ENCODE results near the gene TIGAR.
A peak's percentile ranks its signal among the peaks of the same experiment; 100 is the strongest.

TIGAR gene, protein sequence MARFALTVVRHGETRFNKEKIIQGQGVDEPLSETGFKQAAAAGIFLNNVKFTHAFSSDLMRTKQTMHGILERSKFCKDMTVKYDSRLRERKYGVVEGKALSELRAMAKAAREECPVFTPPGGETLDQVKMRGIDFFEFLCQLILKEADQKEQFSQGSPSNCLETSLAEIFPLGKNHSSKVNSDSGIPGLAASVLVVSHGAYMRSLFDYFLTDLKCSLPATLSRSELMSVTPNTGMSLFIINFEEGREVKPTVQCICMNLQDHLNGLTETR

DNA sequence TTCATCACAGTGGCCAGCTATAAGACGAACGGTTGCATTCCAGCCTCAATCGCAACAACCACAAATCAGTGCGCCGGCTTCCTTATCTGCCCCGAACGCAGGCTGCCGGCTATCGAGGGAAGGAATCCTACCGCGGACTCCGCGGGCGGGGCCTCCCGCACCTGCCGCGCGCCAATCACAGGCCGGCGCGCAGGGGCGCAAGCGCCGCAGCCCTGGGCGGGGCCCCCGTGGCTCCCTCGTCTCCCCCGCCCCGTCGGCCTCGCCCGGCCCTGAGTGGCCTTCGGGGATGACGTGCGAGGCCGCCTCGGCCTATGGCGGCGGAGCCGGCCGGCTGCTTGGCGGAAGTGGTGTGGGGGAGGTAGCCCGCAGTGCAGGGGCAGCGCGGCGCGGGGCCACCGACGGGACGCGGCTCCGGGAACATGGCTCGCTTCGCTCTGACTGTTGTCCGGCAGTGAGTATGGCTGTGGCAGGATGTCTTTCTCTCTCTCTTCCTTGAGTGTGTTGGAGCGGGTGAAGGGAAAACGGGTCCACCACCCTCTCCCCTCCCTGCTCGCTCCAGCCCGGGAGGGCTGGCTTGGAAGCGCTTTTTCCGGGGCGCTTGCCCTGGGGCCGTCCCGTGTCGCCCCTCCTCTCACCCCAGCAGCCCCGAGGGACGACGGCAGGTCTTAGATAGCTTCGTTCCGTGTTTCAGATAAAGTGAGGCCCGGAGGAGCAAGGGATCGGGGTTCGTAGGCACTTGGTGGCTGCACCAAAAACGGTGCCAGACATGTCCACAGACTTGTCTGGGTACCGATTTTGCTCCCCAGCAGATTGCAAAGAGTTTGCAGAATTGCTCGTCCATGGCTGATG is at the start of gene TIGAR:
Gene TIGAR (plus strand): TSS at position 361 of the 849 bp plus-strand sequence. CDS start 59 bp downstream, at position 420.
- H3K4me3 ChIP-seq (ENCODE audit: low read depth, low read length) = peak within 1 kb of the TSS; percentile 92
- H3K4me1 ChIP-seq (ENCODE audit: control insufficient read depth, insufficient read depth, low read length) = no peaks in the 10 kb centered on the region

GRCh38 chr12:4271717-4272423 is 49.1 kb upstream of the TIGAR start:
- peak overlapping the region; percentile 79 for H3K4me3 ChIP-seq (ENCODE audit: low read depth, low read length)
- H3K9ac ChIP-seq (ENCODE audit: low read depth, low read length) = no peak overlapping the region

More for the DNA sequence above, at the start of gene TIGAR:
- Histone ChIP-seq H3K27me3 (ENCODE audit: control insufficient read depth, insufficient read depth, low read length) (peaks cover 13% of the 10 kb centered on the region), H3K36me3 (ENCODE audit: control insufficient read depth, insufficient read depth, low read length) (peaks cover 2% of the 10 kb centered on the region), H3K9ac (ENCODE audit: low read depth, low read length) (peak within 1 kb of the TSS; percentile 90), H3K9me3 (ENCODE audit: control insufficient read depth, insufficient read depth, low read length) (no peaks in the 10 kb centered on the region)

DNA sequence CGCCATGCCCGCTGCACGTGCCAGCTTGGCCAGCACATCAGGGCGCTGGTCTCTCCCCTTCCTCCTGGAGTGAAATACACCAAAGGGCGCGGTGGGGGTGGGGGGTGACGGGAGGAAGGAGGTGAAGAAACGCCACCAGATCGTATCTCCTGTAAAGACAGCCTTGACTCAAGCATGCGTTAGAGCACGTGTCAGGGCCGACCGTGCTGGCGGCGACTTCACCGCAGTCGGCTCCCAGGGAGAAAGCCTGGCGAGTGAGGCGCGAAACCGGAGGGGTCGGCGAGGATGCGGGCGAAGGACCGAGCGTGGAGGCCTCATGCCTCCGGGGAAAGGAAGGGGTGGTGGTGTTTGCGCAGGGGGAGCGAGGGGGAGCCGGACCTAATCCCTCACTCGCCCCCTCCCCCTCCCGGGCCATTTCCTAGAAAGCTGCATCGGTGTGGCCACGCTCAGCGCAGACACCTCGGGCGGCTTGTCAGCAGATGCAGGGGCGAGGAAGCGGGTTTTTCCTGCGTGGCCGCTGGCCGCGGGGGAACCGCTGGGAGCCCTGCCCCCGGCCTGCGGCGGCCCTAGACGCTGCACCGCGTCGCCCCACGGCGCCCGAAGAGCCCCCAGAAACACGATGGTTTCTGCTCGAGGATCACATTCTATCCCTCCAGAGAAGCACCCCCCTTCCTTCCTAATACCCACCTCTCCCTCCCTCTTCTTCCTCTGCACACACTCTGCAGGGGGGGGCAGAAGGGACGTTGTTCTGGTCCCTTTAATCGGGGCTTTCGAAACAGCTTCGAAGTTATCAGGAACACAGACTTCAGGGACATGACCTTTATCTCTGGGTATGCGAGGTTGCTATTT is 48.4 kb upstream of the TIGAR start:
- Histone ChIP-seq H3K4me3 (ENCODE audit: low read depth, low read length) (peak overlapping the region; percentile 54), H3K36me3 (ENCODE audit: control insufficient read depth, insufficient read depth, low read length) (no peaks in the 10 kb centered on the region), H3K27me3 (ENCODE audit: control insufficient read depth, insufficient read depth, low read length) (peaks cover 58% of the 10 kb centered on the region), H3K9me3 (ENCODE audit: control insufficient read depth, insufficient read depth, low read length) (no peaks in the 10 kb centered on the region), H3K4me1 (ENCODE audit: control insufficient read depth, insufficient read depth, low read length) (peaks cover 24% of the 10 kb centered on the region), H3K9ac (ENCODE audit: low read depth, low read length) (no peak overlapping the region)

More at GRCh38 chr12:4271717-4272423, 49.1 kb upstream of the TIGAR start:
- H3K36me3 ChIP-seq (ENCODE audit: control insufficient read depth, insufficient read depth, low read length) = no peaks in the 10 kb centered on the region
- H3K9me3 ChIP-seq (ENCODE audit: control insufficient read depth, insufficient read depth, low read length) = no peaks in the 10 kb centered on the region
- H3K27me3 ChIP-seq (ENCODE audit: control insufficient read depth, insufficient read depth, low read length) = peaks cover 65% of the 10 kb centered on the region
- H3K4me1 ChIP-seq (ENCODE audit: control insufficient read depth, insufficient read depth, low read length) = peaks cover 17% of the 10 kb centered on the region

GRCh38 chr12:4273273-4273651 is 47.8 kb upstream of the TIGAR start:
- H3K4me3 ChIP-seq (ENCODE audit: low read depth, low read length) = peak overlapping the region; percentile 54
- peaks cover 29% of the 10 kb centered on the region for H3K4me1 ChIP-seq (ENCODE audit: control insufficient read depth, insufficient read depth, low read length)
- no peaks in the 10 kb centered on the region for H3K36me3 ChIP-seq (ENCODE audit: control insufficient read depth, insufficient read depth, low read length)
- peaks cover 51% of the 10 kb centered on the region for H3K27me3 ChIP-seq (ENCODE audit: control insufficient read depth, insufficient read depth, low read length)
- H3K9me3 ChIP-seq (ENCODE audit: control insufficient read depth, insufficient read depth, low read length) = no peaks in the 10 kb centered on the region
- no peak overlapping the region for H3K9ac ChIP-seq (ENCODE audit: low read depth, low read length)

DNA sequence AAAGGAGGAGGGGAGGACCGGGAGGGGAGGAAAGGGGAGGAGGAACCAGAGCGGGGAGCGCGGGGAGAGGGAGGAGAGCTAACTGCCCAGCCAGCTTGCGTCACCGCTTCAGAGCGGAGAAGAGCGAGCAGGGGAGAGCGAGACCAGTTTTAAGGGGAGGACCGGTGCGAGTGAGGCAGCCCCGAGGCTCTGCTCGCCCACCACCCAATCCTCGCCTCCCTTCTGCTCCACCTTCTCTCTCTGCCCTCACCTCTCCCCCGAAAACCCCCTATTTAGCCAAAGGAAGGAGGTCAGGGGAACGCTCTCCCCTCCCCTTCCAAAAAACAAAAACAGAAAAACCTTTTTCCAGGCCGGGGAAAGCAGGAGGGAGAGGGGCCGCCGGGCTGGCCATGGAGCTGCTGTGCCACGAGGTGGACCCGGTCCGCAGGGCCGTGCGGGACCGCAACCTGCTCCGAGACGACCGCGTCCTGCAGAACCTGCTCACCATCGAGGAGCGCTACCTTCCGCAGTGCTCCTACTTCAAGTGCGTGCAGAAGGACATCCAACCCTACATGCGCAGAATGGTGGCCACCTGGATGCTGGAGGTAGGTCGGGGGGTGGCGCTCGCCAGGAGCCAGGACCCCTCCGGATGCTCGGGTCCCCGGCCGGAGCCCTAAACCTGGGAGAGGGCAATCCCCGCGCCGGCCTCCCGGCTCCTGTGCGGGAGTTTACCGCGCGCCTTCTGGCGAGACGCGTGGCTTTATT is 47.2 kb upstream of the TIGAR start, which contains the start of gene CCND2:
Gene CCND2 (plus strand): TSS at position 111 of the 744 bp plus-strand sequence. CDS start 279 bp downstream, at position 390.
- H3K27me3 ChIP-seq (ENCODE audit: control insufficient read depth, insufficient read depth, low read length) = peaks cover 46% of the 10 kb centered on the region
- no peaks in the 10 kb centered on the region for H3K9me3 ChIP-seq (ENCODE audit: control insufficient read depth, insufficient read depth, low read length)
- H3K4me1 ChIP-seq (ENCODE audit: control insufficient read depth, insufficient read depth, low read length) = peaks cover 24% of the 10 kb centered on the region
- H3K36me3 ChIP-seq (ENCODE audit: control insufficient read depth, insufficient read depth, low read length) = no peaks in the 10 kb centered on the region
- H3K9ac ChIP-seq (ENCODE audit: low read depth, low read length) = peak within 1 kb of the TSS; percentile 83
- peak within 1 kb of the TSS; percentile 93 for H3K4me3 ChIP-seq (ENCODE audit: low read depth, low read length)

DNA sequence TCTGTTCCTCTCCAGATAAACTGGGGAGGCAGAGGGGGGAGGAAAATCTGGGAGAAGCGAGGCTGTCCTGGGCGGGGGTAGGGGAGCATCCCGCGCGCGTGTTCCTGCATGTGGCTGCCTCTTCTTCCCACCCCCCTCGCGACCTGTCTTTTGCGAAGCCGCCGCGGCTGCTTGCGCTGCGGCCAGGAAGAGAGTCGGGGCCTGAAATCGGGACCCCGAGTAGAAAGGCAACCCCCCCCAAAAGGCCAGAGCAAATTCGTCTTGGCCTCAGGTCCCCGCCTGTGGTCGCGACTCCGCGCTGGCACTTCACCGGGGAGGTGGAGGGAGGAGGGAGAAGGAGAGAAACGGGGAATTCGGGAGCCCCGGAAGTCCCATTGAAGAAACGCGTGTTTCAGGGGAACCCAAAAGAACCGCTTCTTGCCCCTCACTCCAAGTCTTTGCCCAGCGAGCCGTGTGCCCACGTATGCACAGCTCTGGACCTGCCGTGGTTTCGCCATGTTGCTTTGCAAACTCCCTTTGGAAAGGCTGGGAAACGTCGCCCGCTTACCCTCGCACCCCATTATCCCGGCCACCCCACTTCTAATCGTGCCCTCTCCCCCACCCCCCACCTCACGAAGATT is 46.5 kb upstream of the TIGAR start:
- H3K4me1 ChIP-seq (ENCODE audit: control insufficient read depth, insufficient read depth, low read length) = peaks cover 24% of the 10 kb centered on the region
- peak overlapping the region; percentile 83 for H3K9ac ChIP-seq (ENCODE audit: low read depth, low read length)
- H3K36me3 ChIP-seq (ENCODE audit: control insufficient read depth, insufficient read depth, low read length) = no peaks in the 10 kb centered on the region
- no peaks in the 10 kb centered on the region for H3K9me3 ChIP-seq (ENCODE audit: control insufficient read depth, insufficient read depth, low read length)
- peaks cover 45% of the 10 kb centered on the region for H3K27me3 ChIP-seq (ENCODE audit: control insufficient read depth, insufficient read depth, low read length)
- peak overlapping the region; percentile 93 for H3K4me3 ChIP-seq (ENCODE audit: low read depth, low read length)

DNA sequence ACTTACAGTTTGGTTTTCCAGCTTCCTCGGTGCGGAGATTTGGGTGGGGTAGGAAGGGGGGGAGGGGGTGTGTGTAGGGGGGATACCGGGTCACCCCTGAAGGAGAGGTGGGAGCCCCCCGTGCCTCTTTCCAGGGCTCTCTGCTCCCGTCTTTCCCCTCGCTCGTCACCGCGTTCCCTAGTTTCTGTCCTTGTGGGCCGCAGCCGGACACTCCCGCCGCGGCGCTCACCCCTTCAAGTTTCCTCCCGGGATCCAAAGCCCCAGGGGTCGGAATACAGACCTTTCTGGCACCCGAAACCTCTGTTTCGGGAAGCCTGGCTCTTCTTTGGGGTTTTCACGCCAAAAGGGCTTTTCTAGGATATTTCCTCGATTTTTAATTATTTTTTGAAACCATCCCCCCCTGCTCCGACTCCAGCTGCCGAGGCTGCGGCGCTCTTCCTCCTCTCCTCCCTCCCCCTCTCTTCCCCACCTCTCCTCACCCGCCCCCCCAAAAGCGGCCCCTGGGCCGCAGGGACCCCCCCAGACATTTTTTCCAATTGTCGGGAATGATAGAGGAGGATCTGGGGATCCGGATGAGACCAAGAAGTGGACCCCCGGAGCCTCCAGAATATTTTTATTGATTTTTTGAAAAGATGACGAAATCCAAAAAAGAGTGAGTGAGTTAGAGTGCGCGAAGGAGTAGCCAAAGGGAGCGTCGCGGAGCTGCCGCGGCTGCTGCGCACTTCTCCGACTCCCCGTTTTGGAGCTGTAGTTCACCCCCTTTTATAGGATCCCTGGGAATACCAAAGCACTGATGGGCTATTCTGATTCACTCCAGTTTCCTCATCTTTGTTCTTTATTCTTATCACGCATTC is 45.8 kb upstream of the TIGAR start:
- H3K27me3 ChIP-seq (ENCODE audit: control insufficient read depth, insufficient read depth, low read length) = peaks cover 41% of the 10 kb centered on the region
- peaks cover 24% of the 10 kb centered on the region for H3K4me1 ChIP-seq (ENCODE audit: control insufficient read depth, insufficient read depth, low read length)
- H3K9me3 ChIP-seq (ENCODE audit: control insufficient read depth, insufficient read depth, low read length) = no peaks in the 10 kb centered on the region
- H3K9ac ChIP-seq (ENCODE audit: low read depth, low read length) = peak overlapping the region; percentile 83
- no peaks in the 10 kb centered on the region for H3K36me3 ChIP-seq (ENCODE audit: control insufficient read depth, insufficient read depth, low read length)
- peak overlapping the region; percentile 93 for H3K4me3 ChIP-seq (ENCODE audit: low read depth, low read length)

DNA sequence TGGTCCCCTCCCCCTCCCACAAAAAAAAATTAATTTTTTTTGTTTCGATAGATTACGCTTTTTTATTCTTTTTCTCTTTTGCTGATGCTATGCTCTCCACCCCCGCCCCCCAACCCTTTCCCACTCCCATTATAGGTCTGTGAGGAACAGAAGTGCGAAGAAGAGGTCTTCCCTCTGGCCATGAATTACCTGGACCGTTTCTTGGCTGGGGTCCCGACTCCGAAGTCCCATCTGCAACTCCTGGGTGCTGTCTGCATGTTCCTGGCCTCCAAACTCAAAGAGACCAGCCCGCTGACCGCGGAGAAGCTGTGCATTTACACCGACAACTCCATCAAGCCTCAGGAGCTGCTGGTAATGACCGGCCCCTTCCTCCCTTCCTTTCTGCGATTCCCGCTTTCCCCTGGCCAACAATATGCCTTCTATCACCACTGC is 45.1 kb upstream of the TIGAR start:
- Histone ChIP-seq H3K4me3 (ENCODE audit: low read depth, low read length) (peak overlapping the region; percentile 93), H3K36me3 (ENCODE audit: control insufficient read depth, insufficient read depth, low read length) (no peaks in the 10 kb centered on the region), H3K4me1 (ENCODE audit: control insufficient read depth, insufficient read depth, low read length) (peaks cover 24% of the 10 kb centered on the region), H3K9me3 (ENCODE audit: control insufficient read depth, insufficient read depth, low read length) (no peaks in the 10 kb centered on the region), H3K9ac (ENCODE audit: low read depth, low read length) (no peak overlapping the region), H3K27me3 (ENCODE audit: control insufficient read depth, insufficient read depth, low read length) (peaks cover 35% of the 10 kb centered on the region)

DNA sequence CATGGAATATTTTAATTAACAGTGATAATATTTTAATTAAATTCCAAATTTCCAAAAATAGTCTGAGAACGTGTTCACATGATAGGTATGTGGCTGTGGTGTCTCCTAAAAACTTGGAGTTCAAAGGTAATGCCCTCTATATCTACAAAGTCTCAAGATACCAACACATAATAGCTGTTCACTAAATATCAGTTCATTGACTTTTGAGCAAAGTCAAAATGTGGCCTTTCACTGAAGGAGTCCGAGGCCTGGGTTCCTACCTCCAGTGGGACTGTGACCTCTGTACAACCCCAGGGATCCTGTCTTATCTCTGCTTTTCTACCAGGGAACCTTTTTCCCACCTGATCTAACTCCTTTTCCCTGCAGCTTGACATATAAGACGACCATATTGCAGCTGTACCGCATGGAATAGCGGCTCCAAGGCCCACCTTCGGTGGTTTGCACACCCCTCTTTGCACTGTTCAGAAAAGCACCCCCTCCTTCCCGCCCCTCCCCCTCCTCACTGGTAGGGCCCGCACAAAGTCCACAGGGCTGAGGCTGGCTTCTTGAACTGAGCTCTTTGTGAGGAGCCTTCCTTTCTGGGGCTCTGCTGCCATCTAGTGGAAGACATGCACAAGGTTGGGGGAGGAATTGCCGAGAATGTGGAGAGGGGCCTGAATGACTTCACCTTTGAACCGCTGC is 44.3 kb upstream of the TIGAR start:
- Histone ChIP-seq H3K4me3 (ENCODE audit: low read depth, low read length) (peak overlapping the region; percentile 93), H3K4me1 (ENCODE audit: control insufficient read depth, insufficient read depth, low read length) (peaks cover 24% of the 10 kb centered on the region), H3K36me3 (ENCODE audit: control insufficient read depth, insufficient read depth, low read length) (peaks cover 3% of the 10 kb centered on the region), H3K27me3 (ENCODE audit: control insufficient read depth, insufficient read depth, low read length) (peaks cover 30% of the 10 kb centered on the region), H3K9ac (ENCODE audit: low read depth, low read length) (no peak overlapping the region), H3K9me3 (ENCODE audit: control insufficient read depth, insufficient read depth, low read length) (no peaks in the 10 kb centered on the region)
